HUDEP-2 (cell line): ENCODE data around the gene ARID3C.
A peak's percentile ranks its signal among the peaks of the same experiment; 100 is the strongest.

ENCODE experiments used
- DNase-seq, 76 experiments: peaks; one replicate each; lab custom pipeline; 2025; ENCODE audit not compliant: unreplicated experiment in 76 of 76; lab: John Stamatoyannopoulos, UW

ARID3C gene, protein sequence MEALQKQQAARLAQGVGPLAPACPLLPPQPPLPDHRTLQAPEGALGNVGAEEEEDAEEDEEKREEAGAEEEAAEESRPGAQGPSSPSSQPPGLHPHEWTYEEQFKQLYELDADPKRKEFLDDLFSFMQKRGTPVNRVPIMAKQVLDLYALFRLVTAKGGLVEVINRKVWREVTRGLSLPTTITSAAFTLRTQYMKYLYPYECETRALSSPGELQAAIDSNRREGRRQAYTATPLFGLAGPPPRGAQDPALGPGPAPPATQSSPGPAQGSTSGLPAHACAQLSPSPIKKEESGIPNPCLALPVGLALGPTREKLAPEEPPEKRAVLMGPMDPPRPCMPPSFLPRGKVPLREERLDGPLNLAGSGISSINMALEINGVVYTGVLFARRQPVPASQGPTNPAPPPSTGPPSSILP

DNA sequence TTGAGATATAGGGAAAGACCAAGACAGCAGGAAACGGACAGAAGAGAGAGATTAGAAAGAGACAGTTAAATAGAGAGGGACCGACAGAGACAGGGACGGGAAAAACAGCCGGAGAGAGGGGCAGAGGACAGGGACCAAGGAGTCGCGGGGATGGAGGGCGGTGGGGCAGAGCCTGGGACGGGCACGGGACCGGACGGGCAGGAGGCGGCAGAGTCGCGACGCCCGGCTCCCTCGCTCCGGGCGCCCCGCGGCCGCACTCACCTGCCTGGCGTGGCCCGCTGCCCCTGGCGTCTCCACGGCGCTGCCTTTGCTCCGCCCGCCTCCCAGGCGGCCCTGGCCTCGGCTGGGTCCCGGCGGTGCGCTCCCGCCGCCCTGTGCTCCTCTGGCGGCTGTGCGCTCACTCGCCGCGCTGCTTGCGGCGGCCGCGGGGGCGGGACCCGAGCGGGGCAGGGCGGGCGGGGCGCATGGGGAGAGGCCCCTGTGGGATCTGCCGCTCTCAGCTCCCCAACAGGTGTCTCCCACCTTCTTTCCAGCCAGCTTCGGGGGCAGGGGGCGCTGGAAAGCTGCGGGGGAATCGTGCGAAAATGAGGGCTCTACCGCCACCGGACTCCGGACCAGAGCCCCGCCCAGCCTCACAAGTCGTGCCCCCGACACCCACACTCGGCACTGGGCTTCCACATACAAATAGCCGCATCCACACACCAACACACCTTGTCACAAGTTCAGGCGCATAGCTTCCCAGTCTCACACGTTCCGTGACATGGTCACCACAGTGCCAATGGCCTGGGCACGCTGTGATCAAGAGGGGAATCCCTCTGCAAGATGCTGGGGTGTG is at the start of gene ARID3C:
Gene ARID3C (minus strand): TSS at position 411 of the 835 bp plus-strand sequence. CDS start 1,052 bp downstream, outside the sequence.
- DNase-seq, result peak in 15 of 76 experiments; percentile 6 to 34 (median 21)

DNA sequence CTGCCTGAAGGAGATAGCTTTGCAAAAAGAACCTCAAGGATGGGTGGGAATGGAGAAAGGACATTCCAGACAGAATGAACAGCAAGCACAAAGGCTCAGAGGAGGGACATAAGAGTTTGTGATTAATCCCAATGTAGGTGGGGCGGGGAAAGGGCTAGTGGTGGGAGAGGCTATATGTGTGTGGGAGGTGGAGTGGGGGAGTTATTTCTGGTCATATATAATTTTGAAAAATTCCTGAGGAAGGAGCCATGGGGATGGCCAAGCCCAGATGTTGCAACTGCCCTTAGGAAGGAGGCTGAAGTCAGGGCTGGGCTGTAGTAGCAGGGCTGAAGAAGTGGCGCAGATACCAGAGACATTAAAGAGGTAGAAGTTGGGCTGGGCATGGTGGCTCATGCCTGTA is 47.0 kb upstream of the ARID3C start:
- no peak for DNase-seq

DNA sequence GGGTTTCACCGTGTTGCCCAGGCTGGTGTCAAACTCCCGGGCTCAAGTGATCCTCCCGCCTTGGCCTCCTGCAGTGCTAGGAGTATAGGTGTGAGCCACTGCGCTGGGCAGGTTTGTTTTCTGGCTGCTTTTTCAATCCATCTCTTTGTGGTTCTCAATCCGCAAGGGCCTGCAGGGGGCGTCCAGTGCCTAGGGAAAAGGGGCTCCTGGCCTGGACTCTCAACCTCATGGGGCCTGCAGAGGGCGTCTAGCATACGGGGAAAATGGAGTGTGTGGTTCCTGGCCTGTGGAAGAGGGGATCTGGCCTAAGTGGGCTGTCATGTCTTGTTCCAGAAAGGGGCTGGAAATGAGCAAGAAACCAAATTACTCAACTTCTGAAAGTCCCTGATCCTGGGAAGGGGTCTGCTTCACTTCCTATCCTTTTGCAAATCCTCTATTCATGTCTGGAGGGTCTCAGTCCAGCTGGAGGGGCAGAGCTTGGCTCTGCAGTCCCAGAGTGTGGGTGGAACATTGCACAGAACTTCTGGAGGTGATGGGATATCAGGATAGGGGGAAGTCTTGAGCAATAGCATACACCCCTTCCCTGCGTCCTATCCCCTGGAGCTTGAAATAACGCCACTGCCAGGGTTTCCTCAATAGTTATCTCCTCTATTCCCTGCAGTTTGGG is 46.3 kb upstream of the ARID3C start:
- DNase-seq, result peak in 69 of 76 experiments; percentile 14 to 81 (median 63)

DNA sequence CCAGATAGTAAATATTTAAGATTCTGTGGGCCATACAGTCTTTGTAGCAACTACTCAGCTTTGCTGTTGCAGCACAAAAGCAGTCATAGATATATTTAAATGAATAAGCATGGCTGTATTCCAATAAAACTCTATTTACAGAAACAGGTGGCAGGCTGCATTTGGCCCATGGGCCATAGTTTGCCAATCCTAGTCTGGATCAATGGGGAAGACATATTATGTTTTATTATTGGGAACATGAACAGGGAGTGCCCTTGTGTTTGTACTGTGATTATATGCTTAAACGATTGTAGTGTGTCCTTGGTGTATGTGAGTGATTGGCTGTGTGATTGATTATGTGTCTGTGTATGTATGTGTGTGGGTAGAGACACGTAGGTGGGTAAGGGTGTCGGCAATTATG is 45.6 kb upstream of the ARID3C start:
- DNase-seq, result no peak

DNA sequence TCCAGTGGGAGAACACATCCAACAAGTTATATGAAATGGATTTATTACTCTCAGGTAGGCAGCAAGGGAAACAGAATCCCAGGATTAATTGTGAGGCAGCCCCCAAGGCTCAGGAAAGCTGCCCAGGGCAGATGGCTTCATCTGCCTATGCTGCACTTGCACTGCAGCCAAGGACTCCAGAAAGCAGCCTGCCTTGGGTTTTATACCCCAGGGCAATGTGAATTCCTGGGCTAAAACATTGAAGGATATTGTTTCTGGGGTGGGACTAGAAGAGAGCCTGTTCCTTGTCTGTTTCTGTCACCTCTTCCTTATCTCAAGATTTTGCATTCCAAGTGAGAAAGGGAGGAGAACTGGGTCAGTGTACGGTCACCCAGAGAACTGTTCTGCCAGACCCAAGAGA is 42.4 kb upstream of the ARID3C start:
- DNase-seq, result no peak

DNA sequence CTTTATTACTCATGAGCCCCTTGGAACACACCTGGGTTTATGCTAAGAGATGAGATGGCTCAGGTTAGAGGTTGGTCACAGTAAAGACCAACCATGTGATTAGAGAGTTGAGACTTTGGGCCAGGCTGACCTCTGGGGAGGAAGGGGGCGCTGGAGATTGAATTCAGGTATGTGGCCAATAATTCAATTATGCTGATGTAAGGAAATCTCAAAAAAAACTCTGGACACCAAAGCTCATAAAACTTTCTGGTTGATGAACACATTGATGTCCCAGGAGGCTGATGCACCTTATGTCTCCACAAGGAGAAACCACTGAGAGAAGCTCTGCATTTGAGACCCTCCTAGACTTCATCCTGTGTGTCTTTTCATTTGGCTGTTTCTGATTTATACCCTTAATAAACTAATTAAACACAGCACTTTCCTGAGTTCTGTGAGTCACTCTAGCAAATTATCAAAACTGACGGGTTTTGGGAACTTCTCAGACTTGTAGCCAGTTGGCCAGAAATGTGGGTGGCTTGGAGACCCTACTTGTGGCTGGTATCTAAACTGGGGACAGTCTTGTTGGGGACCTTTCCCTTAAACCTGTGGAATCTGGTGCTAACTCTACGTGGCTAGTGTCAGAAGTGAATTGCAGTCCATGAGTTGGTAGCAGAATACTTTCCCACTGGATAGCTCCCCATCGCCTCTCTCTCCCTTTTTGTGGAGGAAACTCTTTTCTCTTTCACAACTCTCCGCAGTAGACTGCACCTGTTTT is 41.1 kb upstream of the ARID3C start:
- DNase-seq, result no peak

DNA sequence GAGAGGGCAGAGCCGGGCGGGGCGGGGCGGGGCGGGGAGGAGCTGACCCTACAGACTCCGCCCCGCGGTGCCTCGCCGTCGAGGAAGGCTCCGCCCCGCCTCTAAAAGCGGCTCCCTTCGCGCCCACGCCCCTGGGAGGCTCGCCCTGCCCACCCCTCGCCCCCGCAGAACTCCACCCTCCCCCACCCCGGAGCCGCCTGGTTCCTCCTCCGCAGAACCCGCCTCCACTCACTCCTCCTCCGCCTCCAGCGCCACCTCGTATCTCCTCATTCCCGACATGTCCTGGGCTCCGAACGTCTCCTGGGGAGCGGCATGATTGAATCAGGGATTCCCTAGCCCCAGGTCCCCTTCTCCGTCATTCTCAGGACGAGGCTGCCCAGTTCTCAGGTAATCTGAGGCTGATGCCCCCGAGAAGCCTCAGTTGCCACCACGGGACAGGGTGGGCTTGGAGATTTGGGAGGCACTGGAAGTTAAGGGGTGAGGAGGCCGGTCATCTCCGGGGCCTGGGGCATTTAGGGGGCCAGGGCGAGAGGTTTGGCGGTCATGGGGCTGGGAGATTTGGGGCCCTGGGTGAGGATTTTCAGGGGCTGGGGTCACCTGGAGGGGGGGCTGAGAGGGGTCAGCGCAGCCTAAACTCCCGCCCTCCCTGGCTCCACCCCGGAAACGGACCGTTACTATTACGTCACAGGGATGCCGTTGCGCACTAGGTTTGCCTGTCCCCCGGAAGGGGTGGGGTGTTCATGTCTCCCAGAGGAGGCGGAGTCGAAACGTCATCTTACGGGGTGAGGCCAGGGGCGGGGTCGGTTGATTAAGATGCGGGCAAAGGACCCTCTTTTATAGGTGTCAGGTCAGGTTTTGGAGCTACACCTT is 36.8 kb upstream of the ARID3C start:
- DNase-seq, result peak in 75 of 76 experiments; percentile 48 to 96 (median 90)

DNA sequence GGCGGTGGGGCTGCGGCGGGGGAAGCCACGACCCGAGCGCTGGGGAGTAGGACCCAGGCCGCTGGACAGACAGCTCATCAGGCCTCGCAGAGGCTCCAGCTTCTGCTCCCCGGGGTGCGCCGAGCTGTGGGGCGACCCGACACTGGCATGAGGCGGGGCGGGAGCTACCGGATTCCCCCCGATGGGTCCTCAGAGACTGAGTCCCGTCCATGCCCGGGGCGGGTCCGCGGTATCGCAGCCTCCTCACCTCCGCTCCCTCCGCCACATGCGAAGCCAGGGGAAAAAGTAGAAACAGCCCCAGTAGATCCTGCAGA is 36.2 kb upstream of the ARID3C start:
- DNase-seq, result peak in 1 of 76 experiments; percentile 92

DNA sequence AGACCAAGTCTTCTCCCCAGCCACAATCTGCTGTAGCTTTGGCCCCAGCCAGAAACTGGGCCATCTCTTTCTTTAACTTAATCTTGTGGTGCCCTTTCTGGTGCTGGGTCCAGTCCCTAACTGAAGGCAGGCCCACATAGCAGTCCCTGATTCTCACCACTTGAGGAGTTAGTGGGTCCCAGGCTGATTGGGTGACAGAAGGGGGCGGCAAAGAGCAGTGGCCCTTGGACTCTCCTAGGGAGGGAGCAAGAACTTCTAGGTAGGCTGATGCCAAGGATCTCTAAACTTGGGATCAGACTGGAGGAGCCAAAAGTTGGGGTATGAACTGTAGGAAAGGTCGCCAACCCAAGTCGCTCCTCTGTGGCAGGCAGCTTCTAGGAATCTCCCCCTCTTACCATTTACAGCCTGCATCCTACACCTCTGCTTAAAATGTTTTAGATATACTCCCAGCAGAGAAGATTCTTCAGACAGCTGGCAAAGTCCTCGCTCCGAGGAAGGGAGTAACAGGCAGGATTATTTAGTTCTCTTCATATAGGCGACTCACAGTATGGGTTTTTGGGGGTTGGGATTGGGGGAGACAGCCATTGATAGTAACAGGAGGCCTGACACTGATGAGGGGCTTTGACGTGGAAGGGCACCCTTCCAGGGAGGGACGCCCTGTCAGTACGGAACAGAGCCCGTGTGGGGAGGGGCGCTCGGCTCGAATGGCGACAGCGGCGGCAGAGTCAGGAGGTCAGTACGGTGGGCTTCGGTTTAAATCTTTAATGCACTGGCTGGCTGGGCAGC is 35.6 kb upstream of the ARID3C start:
- DNase-seq, result peak in 72 of 76 experiments; percentile 25 to 90 (median 73)

DNA sequence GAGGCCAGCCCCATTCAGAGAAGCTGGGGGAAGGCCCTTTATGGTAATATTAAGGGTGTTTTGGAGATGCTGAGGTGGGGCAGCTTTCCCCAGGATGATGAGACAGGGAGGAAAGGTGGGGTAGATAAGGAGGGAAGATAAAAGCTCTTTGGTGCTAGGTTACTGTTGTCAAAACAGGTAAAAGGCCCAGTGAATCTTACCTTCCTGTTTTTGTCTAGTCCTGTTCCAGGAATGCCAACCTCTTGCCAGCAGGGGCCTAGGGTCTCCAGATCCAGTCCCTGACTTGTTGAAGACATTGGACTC is 34.4 kb upstream of the ARID3C start:
- no peak for DNase-seq

DNA sequence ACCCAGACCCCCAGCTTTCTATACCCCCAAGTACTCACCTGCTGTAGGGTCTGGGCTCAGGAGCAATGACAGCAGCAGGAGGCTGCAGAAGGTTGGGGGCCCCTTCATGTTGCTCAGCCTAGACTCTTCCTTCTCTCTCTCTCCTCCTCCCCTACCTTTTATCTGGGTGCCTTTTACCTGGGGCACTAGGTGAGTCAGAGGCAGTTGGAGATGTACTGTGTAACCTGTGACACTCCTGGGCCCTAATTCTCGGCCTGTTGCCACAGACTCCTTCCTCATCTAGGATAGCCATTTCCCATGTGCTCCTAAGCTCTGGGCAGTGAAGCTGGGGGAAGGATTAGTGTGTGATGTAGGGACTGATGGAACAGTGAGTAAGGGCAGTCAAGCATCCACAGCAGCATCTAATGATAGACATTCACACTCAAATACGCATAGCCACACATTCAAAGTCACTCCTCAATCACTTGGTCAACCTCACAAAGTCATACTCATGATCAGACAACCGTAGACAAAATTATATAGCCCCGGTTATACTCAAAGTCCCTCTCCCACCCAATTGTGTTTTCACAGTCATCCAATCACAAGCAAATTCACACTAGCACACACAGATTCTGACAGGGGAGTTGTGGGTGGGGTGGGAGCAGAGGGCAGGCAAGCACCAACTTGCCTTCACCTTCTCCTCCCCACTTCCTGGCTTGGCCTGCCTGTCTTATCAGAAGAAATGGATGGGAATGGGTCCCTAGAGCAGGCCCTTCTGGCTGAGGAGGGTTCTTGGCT is 33.8 kb upstream of the ARID3C start, which contains the start of gene CCL27:
Gene CCL27 (minus strand): TSS at position 132 of the 777 bp plus-strand sequence. CDS start 24 bp downstream, at position 108.
- DNase-seq, result no peak

DNA sequence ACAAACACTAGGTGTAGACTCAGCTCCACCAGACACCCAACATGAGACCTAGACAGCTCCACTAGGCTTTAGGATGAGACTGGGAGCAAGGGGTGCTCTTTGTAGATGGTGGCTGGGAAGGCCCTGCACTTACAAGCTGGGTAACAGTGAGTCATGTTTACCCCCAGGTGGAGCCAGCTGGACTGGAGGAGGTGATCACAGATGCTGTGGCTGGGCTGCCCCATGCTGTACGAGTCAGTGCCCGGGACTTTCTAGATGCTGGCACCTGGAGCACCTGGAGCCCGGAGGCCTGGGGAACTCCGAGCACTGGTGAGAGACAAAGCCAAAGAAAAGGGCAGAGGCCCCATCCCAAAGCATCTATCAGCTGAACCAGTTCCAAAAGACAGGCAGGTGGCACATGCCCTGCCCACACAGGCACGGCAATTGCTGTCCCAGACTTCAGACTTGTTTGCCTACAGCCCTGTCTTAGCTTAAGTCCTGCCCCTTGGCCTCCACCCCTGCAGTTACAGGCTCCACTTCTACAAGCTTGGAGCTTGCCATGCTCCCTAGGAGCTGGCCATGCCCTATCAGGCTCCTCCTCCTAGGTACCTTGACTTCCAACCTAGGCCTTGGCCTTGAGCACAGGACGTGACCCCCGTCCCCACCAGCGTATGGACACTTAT is 30.9 kb upstream of the ARID3C start:
- no peak for DNase-seq

DNA sequence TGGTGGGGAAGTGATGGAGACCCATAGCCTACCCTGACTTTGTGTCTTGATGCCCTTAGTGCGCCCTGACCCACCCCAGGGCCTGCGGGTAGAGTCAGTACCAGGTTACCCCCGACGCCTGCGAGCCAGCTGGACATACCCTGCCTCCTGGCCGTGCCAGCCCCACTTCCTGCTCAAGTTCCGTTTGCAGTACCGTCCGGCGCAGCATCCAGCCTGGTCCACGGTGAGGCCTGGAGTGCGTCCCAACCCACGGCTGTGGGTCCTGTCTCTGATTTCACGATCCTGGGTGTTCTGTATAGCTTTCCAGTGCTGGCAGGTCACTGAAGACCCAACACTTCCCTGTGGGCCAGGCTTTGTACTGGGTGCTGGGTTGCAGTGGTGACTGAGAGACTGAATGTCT is 29.6 kb upstream of the ARID3C start:
- DNase-seq, result no peak

DNA sequence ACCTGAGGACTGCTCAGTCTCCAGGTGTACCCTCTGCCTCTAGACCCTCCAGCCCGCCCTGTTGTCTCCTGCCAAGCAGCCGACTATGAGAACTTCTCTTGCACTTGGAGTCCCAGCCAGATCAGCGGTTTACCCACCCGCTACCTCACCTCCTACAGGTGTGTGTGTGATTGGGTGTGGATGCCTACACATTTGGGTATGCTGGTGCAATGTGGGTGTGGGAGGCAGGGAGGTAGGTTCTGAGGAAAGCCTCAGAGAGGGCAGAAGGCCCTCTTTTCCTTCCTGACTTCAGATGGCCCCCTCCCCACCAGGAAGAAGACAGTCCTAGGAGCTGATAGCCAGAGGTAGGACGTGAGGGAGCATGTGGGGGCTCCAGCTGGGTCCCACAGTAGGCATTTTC is 28.1 kb upstream of the ARID3C start:
- no peak for DNase-seq

DNA sequence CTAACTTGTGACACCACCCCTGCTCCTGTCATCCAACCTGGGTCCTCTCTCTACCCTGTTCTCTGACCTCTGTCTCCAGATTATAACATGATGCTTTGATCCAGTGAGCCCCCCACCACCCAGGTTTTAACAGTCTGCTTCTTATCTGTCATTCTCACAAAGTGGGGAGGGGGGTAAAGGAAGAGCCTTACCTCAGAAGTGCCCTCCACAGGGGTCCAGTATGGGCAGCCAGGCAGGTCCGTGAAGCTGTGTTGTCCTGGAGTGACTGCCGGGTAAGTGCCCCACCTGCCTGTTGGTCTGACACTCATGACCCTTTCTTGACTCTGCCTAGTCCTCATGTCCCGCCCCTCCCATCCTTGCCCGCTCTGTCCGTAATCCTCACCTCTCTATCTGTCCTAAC is 26.5 kb upstream of the ARID3C start:
- no peak for DNase-seq

DNA sequence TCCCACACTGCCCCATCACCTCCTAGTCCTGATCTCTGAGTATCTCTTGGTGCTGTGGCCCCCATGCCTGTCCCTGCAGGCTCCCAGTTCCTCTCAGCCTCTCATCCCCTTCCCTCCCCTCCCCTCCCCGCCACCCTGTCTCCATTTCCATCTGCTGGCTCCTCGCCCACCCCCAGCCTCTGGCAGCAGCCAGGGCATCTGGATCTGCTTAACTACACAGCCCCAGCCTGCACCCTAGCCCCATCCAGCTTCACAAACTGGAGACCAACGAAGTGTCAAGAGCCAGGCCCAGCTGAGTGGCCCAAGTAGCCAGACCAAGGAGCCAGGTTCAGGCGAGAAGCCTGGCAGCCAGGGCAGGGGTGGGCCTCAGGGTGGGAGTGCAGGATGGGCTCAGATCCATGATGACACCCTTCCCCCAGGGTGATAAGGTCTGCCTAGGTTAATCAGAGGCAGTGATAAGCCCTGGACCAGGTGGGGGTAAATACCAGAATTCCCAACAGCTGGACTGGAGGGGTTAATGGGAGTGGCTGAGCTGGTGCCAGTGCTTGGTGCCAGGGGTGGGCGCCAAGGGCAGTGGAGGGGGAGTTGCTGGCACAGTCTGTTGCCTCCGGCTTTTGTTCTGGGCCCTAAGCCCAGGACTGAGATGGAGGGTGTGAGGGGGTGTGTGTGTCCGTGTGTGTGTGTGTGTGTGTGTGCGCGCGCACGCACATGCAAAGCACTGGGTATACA is 25.6 kb upstream of the ARID3C start:
- no peak for DNase-seq
